Stimulated activated CD8-positive, alpha-beta memory T cell treated with anti-CD3 and anti-CD28 coated beads, Interleukin-7, amount 100 ng/mL, for 48 hours (primary cell): ENCODE results near the gene MMP15.

Source experiments
- DNase-seq, 2 donors: peaks; one replicate each; pipeline ENCODE4 v3.0.0-alpha.2; 2020; ENCODE audit warnings: low read depth in 1 of 2; ENCODE audit errors: extremely low read depth in 1 of 2

MMP15 gene

DNA sequence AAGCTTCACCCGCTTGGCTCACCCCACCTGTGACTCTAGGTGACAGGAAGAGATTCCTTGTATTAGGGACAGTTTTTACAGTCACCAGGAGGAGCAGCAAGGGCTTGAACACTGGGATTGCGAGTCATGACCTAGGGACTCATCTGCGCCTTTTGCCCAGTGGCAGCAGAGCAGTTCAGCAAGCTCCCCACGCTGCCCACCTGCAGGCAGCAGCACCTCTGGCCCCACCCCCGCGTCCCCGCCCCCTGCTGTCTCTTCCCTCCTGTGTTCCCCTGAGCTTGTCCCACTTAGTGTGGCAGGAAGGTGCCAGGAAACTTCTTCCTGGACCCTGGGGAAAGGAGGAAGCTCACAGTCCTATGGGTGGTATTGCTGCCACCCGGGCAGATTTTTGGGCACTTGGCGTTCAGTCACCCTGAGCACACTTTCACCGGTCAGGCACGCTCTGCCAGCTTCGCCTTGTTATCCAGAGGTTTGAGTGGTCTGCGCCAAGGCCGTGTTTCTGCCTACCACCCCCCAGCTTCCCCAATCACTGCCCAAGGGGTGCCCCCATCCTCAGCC is 8.7 kb downstream of the MMP15 start:
- no peak for DNase-seq

- DNase-seq: no peak
Measured at GRCh38 chr16:58034774-58035173, 9.2 kb downstream of the MMP15 start.

DNA sequence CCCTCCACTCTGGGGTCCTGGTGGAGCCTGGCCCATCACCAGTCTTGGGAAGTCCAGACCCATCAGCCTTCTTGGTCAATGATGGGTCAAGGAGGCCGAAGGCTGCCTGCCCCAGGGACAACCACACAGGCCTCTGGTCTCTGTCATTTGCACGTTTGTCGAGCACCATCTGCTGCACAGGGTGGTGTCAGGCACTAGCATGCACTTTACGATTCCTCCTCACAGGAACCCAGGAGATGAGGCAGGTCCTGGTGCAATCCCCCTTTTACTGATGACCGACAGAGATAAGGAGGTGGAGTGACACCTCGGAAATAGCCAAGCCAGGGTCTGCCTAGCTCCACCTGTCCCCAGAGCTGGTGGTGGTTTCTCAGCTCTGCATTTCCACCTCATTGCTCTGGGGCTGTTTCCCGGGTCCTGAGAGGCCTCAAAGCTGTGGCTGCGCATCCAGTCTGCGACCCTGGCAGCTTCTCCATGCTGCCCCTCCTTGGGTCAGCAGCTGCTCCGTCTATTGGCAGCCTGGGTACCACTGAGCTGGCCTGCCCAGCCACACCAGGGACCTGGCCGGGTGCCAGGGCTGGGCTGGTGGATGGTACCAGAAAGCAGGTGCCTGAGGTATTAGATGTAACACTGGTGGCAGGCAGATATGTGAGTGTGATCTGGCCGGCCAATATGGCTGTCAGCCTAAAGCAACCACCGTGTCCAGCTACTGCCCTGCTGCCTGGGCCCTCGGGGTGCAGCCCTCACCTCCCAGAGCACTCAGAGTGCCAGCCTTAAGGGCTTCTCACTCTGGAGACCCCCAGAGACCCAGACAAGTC is 10.0 kb downstream of the MMP15 start:
- no peak for DNase-seq

DNA sequence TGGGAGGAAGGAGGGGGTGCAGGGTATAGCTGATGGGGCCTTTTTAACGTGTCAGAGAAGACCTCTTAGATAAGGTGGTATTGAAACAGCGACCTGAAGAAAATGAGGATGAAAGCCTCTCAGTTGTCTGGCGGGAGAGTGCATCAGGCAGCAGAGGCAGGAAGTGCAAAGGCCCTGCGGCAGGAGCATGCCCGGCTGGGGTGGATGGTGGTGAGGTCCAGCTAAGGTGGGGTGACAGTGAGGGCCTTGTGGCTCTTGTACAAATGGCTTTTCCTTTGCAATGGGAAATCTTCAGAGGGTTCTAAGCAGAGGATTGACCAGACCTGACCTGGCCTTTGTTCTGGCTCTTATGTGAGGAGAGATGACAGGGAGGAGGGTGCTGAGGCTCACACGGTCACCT is 11.4 kb downstream of the MMP15 start:
- no peak for DNase-seq

DNA sequence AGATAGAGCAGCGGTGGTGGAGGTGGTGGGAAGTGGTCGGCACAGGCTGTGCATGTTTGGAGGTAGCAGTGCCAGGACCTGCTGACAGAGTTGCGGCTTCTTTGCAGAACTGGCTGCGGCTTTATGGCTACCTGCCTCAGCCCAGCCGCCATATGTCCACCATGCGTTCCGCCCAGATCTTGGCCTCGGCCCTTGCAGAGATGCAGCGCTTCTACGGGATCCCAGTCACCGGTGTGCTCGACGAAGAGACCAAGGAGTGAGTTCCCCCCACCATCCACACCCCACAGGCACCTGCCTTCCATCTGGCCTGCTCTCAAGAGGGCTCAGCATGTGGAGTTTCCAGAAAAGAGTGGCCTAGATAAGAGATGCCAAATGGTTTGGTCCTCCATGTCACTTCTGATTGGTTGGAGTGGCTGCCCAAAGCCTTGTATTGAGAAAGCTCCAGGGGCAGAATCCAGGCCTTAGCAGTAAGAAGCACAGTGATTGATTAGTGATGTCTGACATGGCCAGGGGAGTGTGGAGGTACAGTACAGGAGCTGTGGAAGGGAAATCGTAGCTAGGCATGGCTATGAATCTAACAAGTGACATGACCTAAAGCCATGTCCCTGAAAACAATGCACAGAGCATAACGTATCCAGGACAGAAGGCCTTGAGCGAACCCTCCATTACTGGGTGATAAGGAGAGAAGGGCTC is 12.0 kb downstream of the MMP15 start:
- no peak for DNase-seq

DNA sequence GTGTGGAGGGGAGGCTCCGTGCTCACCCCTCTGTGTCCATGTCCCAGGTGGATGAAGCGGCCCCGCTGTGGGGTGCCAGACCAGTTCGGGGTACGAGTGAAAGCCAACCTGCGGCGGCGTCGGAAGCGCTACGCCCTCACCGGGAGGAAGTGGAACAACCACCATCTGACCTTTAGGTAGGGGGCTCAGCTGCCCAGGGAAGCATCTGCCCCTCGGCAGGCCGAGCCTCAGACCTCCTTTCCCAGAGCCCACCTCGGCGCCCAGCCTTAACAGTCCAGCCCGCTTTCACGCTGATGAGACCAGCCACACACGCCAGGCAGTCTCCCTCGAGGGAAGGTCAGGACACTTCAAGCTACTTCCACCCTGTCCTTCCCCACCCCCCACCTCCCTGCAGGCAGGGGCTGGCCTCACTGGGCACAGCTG is 12.7 kb downstream of the MMP15 start:
- DNase-seq: no peak

DNA sequence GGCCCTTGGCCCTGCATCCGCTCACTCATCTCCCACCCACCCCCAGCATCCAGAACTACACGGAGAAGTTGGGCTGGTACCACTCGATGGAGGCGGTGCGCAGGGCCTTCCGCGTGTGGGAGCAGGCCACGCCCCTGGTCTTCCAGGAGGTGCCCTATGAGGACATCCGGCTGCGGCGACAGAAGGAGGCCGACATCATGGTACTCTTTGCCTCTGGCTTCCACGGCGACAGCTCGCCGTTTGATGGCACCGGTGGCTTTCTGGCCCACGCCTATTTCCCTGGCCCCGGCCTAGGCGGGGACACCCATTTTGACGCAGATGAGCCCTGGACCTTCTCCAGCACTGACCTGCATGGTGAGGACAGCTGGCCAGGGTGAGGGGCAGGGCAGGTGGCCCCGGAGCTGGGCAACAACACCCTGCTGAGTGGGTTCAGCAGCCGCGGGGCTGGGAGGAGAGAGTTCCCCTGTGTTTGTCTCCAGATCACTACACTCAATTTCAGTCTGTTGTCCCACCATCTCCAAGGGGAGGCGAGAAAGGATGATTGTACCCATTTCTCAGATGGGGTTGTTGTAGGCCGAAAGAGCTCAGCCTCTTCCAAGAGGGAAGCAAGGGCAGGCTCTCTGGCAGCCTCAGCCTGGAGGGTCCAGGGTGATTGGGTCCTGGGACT is 14.4 kb downstream of the MMP15 start:
- no peak for DNase-seq

GRCh38 chr16:58040496-58040846 is 14.9 kb downstream of the MMP15 start:
- DNase-seq: no peak

GRCh38 chr16:58040945-58041627 is 15.5 kb downstream of the MMP15 start:
- no peak for DNase-seq

GRCh38 chr16:58041628-58041955 is 16.0 kb downstream of the MMP15 start:
- no peak for DNase-seq

GRCh38 chr16:58042001-58042885 is 16.7 kb downstream of the MMP15 start:
- DNase-seq: no peak

- no peak for DNase-seq
Measured at GRCh38 chr16:58042886-58043515, 17.4 kb downstream of the MMP15 start.

- no peak for DNase-seq
Measured at GRCh38 chr16:58043571-58044155, 18.1 kb downstream of the MMP15 start.

- no peak for DNase-seq
Measured at GRCh38 chr16:58044266-58045019, 18.9 kb downstream of the MMP15 start.

DNA sequence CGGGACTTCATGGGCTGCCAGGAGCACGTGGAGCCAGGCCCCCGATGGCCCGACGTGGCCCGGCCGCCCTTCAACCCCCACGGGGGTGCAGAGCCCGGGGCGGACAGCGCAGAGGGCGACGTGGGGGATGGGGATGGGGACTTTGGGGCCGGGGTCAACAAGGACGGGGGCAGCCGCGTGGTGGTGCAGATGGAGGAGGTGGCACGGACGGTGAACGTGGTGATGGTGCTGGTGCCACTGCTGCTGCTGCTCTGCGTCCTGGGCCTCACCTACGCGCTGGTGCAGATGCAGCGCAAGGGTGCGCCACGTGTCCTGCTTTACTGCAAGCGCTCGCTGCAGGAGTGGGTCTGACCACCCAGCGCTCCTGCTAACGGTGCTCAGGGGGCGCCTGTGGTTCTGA is 19.5 kb downstream of the MMP15 start:
- DNase-seq: no peak

GRCh38 chr16:58046054-58046881 is 20.7 kb downstream of the MMP15 start:
- DNase-seq: no peak

DNA sequence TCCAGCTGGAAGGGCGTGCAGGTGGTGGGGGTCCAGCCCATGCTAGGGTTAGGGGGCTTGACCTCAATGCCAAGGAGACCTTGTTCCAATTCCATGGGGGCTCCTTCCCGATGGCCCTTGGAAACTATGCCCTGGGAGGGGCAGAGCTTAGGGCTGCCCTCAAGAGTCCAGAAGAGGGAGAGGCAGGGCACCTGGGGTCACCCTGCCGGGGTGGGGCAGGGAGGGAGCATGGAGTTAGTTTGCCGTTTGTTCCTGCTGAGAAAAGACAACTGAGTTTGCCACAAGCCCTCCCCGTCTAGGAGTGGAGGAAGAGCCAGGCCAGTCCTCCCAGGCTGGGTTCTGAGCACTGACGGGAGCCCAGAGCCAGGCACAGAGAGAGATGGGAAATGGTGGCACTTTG is 21.4 kb downstream of the MMP15 start:
- DNase-seq: no peak
